Activated naive CD4-positive, alpha-beta T cell treated with Interleukin-2 at 50 U/mL for 16 hours (primary cell): ENCODE results near the gene KSR1.
"Not testable (repeated sequence)": the region's sequence is repeated elsewhere in the genome, so short reads cannot be mapped to it uniquely, and the experiment has no call there.

Experiments
- DNase-seq: peaks from one replicate; pipeline ENCODE4 v3.0.0-alpha.2; 2020

KSR1 gene

DNA sequence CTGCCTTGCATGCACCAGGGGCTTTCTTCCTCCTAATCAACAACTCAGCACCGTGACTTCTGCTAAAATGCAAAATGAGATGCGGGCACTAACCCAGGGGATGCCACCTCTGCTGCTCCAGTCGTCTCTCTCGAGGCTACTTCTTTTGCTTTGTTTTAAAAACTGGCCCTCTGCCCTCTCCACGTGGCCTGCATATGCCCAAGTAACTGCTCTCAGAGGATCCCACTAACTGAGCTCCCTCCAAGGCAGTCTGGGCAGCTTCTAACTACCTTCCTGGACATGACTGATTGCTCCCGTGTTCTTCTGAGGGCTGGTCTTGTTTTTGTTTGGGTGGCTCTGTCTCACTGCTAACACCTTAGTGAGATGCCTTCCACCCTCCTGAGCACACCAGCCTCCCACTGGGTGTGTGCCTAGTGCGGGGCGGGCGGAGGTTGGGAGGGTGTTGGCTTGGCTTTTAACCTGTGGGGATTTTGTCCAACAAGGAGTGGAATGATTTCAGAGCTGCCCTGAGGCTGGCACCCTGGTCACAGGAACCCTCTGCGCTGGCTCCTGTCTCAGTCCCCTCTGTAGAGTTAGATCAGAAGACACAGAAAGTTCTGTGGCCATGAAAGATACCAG, 165.8 kb downstream of the KSR1 start:
- DNase-seq: no peak

DNA sequence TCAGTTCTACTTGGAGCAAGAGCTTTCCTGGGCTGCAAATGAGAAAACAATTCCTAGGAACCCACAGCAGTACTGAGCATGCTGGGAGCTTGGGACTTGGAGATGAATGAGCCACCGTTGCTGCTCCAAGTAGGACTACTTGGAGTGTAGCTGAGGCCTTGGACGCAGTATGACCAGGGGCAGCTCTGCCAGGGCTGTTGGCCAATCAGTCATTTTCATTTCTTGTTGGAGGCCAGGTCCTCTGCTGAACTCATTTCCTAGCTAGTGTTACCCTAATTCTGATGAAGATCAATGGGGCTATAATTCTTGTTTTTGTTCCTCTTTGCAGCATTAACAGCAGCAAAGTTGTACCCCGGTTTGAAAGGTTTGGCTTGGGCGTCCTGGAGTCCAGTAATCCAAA, 166.7 kb downstream of the KSR1 start:
- no peak for DNase-seq

DNA sequence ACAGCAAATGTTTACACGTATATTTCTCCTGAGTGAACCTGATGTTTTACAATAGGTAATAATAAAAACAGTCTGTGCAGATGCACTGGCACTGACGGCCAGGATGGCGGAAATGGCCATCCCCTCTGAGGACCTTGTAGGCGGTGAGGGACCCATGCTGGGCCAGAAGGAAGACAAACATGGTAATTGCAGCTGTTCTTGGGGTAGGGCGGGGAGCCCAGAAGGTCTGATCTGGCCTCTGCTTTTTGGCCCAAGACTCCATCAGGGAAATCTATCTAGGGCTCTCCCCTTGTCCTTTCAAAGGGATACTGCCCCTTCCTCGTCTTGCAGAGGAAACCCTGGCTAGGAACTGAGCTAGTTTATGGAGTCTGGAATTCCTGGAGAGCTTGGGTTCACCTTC, 167.4 kb downstream of the KSR1 start:
- DNase-seq: no peak

DNA sequence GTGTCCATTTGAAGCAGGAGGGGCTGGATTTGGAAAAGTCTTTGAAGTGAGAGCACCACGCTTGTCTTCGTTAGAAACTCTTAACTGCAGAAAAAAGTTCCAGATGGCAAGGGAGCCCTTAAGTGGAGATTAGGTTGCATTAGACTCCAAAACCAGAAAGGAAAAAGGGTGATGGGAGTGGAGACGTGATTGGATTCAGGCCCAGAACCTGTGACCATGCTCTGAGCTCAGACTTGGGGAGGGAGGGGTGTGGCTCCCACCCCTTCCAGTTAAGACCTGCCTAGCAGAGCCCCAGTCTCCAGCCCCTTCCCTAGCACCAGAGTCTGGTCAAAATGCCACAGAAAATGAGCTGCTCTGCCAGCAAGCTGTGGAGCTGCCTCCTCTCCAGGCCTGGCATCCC, 168.3 kb downstream of the KSR1 start:
- no peak for DNase-seq

DNA sequence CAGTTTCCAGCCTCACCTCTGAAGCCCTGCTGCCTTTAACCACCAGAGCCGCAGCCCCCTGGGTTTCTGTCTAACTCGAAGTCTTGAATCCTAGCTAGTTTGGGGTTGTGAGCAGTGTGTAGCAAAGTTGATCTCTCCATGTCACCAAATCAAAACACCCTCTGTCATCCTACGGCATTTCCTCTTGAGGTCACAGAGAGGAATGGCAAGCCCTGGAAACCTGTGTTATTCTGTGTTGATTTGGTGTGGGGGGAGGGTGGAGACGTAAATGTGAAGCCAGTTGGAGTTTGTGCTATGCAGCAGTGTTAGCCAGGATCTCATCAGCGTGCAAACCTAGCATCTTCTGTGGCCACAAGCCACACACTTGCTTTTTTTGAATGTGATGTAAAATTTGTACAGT, 169.6 kb downstream of the KSR1 start:
- DNase-seq: no peak

DNA sequence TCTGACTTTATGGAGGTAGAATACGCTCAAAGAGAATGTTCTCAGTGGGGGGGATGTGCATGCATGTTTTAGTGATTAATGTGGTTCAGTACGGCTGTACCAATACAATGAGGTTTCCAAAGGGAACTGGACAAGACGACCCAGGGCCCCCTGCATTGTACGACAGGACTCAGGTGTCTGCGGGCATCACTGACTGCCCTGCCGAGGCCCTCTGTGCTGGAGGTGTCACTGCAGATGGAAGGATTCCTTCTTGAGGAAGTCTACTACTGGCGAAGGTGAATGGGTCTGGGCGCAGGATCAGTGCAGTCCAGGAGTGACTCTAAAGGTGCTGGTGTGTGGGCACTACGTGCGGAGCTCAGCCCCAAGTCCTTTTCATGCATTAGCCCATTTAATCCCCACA, 171.3 kb downstream of the KSR1 start:
- no peak for DNase-seq

DNA sequence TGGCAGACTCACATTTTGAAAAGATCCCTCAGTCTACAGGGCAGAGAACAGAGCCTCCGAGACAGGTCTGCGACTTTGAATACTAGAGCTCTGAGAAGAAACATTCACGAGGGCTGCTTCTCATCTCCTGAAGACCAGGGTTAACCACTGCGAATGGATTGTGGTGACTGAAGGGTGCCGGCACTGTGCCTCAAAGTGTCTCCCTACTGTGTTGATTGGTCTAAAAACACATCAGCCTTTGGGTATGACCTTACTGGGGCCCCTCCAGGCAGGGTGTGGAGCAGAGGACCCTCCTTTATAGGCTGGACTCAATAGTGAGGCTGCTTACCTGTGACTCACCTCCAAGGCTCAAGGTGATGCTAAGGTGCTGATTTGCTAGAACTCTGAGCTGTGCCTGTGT, 172.1 kb downstream of the KSR1 start:
- DNase-seq: no peak

DNA sequence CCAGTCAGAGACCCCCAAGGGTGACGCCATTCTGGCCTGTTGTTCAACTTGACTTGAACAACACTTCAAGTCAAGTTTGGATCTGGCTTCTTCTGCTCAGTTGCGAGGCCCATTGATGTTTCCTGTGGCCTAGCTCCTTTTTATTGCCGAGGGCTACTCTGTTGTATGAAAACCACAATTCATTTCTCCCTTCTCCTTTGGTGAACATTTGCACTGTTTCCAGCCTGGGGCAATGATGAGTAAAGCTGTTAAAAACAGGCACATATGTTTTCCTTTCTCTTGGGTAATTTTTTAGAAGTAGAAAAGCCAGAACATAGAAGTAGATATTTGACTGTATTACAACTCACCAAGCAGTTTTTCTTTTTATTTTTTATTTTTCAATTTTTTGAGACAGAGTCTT, 173.0 kb downstream of the KSR1 start:
- DNase-seq: not testable (repeated sequence)

DNA sequence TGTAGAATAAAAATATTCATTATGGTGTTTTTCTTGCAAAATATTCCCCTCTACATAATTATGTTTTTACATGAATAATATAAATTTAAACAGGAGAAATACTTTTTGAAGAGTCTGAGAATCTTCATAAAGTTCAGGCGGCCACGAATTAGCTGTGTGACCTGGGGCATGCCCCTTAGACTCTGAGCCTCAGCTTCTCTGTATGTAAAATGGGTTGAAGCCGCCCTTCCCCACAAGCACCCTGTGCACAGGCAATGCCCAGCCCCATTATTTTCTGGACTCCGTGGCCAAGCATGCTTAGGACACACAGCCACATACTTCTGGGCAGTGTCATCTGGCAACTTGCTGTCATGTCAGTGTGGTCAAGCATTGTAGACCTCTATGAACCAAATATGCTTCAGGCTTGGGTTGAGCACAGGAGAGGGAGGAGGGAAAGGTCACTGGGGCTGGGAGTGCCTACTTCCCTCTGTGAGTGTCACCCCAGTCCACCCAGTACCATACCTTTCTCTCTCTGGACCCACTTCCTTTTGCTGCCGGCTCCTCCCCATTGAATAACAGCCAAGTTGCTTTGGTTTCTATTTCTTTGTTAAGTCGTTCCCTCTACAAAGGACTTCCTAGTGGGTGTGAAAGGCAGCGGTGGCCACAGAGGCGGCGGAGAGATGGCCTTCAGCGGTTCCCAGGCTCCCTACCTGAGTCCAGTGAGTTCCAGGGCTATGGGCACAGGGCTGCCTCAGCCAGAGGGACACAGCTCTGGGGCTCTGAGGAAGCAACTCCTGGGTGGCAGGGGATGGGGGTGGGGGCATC, 174.6 kb downstream of the KSR1 start, which contains the start of gene LGALS9:
LGALS9 (plus strand) TSS at position 582 of the 804 bp plus-strand sequence; CDS start at position 660, 78 bp downstream.
- peak; percentile 29 for DNase-seq

DNA sequence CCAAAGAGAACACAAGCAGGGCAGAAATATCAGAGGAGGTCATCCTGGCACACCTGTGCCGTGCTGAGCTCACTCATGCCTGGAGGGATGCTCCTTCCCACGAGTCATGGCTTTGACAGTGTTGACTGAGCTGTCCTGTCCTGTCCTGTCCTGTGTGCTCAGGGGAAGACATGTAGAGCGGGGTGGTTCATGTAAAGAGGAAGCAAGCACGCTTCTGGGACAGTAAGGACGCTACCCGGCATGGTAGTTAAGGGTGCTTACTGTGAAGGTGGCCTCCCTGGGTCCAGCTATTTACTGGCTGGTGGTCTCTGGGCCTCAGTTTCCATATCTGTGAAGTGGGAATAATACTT, 175.1 kb downstream of the KSR1 start:
- no peak for DNase-seq

DNA sequence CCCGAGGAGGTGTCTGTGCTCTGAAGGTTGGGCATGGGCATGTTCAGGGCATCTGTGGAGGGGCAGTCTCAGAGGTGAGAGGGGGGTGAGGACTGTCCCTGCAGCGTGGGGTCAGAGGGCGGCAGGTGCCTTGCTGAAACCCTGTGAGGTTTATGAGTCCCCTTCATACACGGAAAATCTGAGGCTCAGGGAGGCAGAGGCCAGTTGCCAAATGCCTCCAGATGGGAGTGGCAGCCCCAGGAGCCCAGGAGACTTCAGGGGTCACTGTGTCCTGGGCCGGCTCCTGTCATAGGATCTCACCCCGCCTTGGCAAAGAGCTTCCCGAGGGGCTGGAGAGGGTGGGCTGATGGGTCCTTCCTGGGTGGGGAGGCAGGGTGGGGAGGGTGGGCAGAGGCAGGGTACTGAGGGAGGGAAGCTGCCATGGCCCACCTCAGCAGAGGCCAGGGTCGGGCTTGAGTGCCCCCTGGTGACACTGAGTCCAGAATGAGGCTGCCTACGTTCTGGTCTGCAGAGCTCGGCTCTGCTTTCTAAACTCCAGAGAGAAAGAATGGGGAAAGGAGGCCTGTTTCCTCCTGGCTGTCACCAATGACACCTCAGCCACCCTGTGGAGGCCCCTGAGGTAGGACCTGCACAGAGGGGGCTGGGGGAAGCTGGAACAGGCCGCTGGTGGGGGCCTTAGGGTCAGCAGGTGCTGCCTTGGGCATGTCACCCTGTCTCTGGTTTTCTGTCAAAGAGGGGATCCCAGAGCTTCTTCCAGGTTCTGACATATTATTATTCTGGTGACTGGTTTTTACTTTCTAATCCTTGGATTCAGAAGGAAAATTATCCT, 175.9 kb downstream of the KSR1 start:
- no peak for DNase-seq

DNA sequence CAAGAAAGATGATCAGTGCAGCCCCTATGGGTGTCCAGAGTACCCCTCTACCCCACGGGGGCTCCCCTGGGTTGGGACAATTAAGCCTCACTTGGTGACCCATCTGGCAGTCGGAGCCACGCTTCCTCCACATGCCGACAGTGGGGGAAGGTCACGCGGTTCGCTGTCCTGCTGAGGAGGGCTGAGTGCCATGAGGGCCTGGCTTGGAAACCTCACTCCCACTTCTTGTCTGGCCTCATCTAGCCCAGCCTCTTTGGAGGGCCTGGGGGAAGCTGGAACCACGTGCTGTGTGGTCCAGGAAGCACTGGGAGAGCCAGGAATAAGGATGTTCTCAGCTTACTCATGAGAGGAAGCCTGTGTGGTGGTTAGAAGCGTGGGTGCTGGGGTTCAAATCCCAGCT, 176.5 kb downstream of the KSR1 start:
- DNase-seq: not testable (repeated sequence)

DNA sequence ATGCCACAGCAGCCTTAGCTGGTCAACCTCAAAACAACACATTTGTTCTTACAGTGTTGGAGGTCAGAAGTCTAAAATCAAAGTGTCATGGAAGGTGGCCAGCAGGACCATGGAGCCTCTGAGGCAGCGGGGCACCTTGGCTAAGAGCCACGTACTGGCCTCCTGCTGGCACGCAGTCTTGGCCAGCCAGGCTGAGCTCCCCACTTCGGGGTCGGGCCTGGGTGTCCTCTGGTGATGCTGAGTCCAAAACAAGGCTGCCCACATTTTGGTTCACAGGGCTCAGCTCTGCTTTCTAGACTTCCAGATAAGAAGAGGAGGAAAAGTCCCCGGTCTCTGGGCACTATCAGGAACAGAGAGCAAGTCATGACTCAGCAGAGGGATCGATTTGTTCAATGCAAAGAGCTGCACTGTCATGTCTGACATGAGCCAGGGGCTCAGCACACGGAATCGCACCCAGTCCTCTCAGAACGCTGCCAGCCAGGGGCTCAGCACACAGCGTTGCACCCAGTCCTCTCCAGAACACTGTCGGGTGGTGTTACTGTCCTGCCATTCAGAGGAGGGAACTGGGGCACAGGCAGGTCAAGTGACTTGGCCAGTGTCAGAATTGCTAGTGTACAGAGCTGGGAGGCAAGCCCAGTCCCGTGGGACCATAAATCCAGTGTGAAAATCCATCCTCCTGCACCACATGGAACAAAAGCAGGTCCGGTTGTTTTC, 177.2 kb downstream of the KSR1 start:
- DNase-seq: no peak

DNA sequence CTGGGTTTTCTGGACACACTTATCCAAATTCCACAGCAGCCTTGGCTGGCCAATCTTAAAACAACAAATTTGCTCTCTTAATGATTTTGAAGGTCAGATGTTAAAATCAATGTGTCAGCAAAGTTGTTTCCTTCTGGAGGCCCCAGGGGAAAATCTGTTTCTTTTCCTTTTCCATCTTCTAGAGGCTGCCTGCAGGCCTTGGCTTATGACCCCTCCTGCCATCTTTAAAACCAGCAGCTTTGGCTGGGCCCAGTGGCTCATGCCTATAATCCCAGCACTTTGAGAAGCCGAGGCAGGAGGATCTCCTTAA, 177.7 kb downstream of the KSR1 start:
- DNase-seq: no peak

DNA sequence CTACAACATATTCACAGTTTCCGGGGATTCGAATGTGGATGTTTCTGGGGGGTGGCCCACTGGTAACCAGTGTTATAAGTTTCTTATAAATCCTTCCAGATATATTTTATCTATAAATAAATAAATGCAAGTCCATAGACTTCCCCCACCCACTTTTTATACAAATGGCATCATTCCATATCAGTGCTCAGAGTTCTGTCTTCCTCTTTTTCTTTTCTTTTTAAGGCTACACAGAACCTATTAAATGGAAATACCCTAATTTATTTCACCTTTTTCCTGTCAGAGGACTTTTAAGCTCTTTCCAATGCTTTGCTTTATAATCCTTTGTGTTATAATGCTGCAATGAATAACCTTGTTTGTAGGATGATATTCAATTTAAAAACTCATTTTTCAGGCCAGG, 178.5 kb downstream of the KSR1 start:
- no peak for DNase-seq

DNA sequence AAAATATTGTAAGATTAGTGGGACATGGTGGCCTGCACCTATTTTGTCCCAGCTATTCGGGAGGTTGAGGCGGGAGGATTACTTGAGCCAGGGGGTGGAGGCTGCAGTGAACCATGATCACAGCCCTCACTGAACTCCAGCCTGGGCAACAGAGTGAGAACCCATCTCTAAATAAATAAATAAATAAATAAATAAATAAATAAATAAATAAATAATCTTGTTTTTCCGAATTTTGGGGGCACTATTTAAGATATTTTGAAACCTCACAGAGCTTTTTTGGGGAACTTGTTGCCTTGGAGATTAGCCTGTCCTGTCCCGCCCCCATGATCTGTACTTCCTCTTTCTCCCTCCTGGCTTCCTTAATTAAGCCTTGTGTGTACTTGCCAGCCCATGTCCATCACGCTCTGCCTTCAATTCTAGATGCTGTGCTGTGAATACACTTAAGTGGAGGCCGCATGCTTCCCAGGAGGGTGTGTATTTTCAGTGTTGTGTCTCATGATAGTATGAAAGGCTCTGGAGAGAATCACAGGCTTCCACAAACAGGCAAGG, 179.1 kb downstream of the KSR1 start:
- DNase-seq: no peak

DNA sequence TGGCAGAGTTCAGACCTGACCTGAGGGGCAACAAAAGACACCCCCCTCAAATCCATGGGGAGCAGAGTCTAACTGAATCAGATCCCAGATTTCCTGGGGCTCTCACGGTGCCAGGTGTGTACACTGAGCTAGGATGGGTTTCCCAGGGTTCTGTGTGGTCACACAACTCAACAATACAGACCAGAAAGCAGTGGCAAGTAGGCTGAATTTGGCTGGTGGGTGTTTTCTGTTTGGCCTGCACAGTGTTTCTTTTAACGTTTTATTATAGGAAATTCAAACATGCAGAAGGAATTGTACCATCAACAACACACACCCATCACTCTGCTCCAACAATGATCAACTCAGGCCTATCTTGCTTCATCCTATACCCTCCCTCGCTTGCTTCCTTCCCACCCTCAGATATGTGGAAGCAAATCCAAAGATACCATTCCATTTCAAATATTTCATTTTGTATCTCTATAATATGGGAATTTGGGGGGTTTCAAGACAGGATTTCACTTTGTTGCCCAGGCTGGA, 179.8 kb downstream of the KSR1 start:
- DNase-seq: not testable (repeated sequence)

DNA sequence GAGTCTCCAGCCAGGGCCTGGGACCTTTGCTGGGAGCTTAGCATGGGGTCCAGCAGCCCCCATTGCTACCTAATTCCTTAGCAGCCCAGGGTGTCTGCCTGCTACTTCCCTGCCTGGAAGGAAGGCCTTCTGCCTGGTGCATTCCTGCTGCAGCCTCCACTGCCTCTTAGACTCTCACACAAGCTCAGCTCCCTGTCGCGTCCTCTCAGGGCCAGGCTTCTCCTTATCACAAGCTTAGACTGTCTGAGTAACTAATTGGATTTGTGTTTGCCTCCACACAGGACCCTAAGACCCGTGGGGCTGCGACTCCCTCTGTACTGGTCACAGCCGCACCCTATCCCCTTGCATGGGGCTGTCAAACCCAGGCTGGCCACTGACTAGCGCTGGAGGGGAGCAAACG, 181.6 kb downstream of the KSR1 start:
- DNase-seq: not testable (repeated sequence)

DNA sequence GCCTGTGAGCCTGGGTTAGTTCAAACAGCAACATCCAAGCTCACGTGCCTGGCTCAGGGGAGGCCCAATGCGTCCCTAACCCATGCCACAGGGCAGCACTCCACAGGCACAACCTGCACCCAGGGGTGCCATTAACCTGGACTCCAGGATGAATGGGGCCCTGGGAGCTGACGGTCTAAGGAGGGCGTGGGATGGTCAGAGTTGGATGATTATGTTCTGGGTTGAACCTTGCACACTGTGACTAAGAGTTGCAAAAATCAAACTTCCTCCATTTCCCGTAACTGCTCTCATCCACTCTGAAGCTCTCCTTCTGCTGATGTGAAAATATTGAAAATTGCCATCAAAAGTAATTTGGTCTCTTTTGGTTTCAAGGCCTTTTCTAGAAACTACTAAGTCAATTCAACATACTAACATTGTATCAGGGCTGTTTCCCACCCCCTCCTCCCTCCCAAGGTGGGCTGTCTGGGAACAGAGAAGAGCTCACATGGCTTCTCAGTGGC, 182.2 kb downstream of the KSR1 start:
- not testable (repeated sequence) for DNase-seq

DNA sequence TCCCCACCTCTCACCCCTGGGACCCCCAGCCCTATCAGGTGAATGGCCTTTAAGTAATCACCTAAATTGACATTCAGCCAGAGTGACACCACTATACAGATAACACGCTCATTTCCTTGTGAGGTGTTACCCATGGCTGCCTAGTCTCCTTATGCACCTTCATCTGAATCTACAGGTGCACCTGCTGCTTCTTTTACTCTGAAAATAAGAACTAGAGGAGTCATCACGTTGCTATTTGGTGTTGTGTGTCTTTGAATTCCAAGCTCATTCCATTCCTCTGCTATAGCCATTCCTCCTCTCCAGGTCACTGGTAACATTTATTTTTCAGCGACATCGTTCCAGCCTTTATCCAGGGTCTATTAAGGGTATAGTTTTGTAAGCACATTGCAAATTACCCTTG, 184.5 kb downstream of the KSR1 start:
- DNase-seq: no peak

DNA sequence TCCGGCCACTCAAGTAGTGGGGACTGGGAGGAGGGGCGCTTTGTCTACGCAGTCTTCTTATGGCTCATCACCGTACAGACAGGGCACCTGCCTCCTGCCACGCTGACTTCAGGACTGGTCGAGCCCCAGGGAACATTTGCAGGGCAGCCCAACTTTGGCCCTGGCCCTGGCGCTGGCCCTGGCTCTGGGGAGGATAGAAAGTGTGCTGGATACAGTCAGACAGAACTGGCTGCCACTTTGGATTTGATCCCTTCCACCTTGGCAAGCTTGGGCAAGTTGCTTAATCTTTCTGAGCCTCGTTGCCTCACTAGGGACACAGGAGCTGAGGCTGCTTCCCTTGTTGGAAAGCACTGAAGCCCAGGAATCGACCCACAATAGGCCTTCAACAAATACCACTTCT, 188.3 kb downstream of the KSR1 start:
- DNase-seq: no peak

DNA sequence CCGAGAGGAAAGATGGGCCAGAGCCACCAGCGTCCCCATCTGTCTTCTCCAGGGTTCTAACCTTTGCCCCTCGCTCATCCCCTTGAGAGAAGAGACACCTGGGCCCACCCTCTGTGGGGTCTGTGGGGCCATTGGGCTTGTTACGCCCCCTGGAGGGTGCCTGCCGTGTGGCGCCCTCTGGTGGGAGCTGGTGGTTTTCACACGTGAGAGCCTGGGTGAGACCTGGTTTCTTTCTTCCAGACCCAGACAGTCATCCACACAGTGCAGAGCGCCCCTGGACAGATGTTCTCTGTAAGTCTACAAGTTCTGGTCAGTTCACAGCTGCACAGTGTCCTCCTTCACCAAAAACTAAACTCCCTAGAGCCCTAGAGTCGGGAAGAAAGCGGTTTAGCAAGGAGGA, 189.4 kb downstream of the KSR1 start:
- not testable (repeated sequence) for DNase-seq

DNA sequence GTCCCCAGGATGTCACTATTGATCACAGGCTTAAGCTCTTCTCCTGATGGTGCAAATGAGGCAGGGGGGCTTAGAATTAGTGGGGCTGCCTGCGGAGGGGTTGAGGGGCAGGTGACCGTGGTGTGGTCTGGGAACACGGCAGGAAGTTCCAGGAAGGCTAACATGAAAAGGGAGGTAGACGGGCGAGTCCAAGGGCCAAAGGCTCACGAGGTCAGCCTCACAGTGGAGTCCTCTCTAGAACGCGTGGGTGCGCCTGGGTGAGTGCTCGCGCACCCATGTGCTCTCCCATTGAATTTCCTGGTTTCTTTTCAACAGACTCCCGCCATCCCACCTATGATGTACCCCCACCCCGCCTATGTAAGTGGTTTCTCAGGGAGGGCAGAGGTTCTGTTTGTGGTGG, 190.0 kb downstream of the KSR1 start:
- DNase-seq: no peak
